ENCODE results near the gene STXBP1. TPM values are rescaled to one million over a fixed set of nuclear protein-coding genes. Genes with fewer than 3 reads are reported as not detected.

Gene STXBP1
- total RNA-seq, 6 donors from 2014 or later = 44.6 to 124 (median 76.1) TPM

DNA sequence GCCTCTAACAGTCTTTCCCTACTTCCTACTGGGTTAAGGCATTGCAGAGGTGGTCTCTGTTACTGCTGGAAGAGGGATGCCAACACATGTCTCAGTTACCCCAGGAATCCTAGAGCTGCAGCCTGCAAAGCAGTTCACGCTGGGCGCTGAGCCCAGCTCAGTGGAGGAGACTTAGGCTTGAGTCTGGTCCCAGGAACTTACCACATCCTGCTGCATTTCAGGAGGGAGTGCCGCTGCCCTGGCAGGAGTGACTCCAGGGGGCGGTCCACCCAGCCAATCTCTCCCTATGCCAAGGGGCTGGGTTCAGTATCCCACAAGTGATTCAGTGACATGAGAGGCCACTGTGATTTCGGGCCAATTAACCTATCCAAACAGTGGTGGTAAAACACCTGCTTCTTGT, 111.4 kb downstream of the STXBP1 start:
- no peaks in the 10 kb centered on the region for H3K27me3 ChIP-seq
- TF ChIP-seq POLR2A (IDR thresholded peaks at IDR 0.05) (no peak), POLR2AphosphoS5 (IDR thresholded peaks at IDR 0.05) (no peak), EP300 (IDR thresholded peaks at IDR 0.05) (no peak), CTCF (IDR thresholded peaks at IDR 0.05) (no peak)
- H3K9me3 ChIP-seq = no peaks in the 10 kb centered on the region
- WGBS, 2 donors = 63 to 75% methylated on average over 1 to 5 of the region's 5 CpGs
- no peaks in the 10 kb centered on the region for H3K36me3 ChIP-seq
- H3K4me1 ChIP-seq = peaks cover 7 to 21% (median 15%) of the 10 kb centered on the region in 4 donors
- H3K27ac ChIP-seq = peak overlapping the region in 1 of 4 donors; percentile 37
- DNase-seq = peak in 1 of 2 donors; percentile 66
- no peak overlapping the region for H3K4me3 ChIP-seq
- ATAC-seq (ENCODE audit: low FRiP score in 2 of 2) = peak; percentile 49 to 63

DNA sequence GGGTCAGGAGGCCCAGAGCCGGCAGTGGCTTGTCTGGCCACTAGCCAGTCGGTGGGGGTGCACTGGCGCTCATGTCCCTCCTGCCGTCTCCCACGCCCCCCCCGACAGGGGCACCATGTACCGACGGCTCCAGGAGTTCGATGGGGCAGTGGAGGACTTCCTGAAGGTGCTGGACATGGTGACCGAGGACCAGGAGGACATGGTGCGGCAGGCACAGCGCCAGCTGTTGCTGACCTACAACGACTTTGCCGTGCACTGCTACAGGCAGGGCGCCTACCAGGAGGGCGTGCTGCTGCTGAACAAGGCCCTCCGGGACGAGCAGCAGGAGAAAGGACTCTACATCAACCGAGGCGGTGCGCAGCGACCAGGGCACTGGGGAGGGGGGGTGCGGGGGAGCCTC, 111.9 kb downstream of the STXBP1 start:
- no peak for TF ChIP-seq CTCF (IDR thresholded peaks at IDR 0.05)
- no peak for TF ChIP-seq EP300 (IDR thresholded peaks at IDR 0.05)
- no peak for TF ChIP-seq POLR2A (IDR thresholded peaks at IDR 0.05)
- no peak for TF ChIP-seq POLR2AphosphoS5 (IDR thresholded peaks at IDR 0.05)
- 43 to 58% methylated on average over 10 of the region's 23 CpGs for WGBS, 2 donors
- peak overlapping the region in 2 of 4 donors; percentile 37 to 54 for H3K27ac ChIP-seq

DNA sequence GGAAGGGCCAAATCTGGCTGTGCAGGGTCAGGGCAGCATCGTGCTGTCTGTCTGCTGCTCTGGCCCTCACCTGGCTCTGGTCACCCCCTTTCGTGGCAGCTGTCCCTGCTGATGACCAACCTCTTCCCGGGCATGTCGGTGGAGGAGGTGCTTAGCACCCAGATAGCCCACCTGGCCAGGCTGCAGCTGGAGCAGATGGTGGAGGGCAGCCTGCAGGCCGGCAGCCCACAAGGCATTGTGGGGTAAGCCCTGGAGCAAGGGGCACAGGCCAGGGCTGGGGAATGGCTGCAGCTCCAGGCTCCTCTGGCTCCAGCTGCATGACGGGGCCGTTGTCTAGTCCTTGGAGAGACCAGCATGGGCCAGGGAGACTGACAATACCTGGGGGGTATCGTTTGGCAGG, 114.8 kb downstream of the STXBP1 start:
- ATAC-seq (ENCODE audit: low FRiP score in 2 of 2) = no peak
- WGBS, 2 donors = 78 to 83% methylated on average over 5 to 8 of the region's 8 CpGs

More for the DNA sequence above, 111.9 kb downstream of the STXBP1 start:
- Histone ChIP-seq H3K4me3 (no peak overlapping the region), H3K4me1 (peaks cover 7 to 21% (median 15%) of the 10 kb centered on the region in 4 donors), H3K36me3 (no peaks in the 10 kb centered on the region), H3K27me3 (no peaks in the 10 kb centered on the region), H3K9me3 (no peaks in the 10 kb centered on the region)
- peak; percentile 77 to 84 for DNase-seq
- ATAC-seq (ENCODE audit: low FRiP score in 2 of 2) = peak; percentile 13 to 29

DNA sequence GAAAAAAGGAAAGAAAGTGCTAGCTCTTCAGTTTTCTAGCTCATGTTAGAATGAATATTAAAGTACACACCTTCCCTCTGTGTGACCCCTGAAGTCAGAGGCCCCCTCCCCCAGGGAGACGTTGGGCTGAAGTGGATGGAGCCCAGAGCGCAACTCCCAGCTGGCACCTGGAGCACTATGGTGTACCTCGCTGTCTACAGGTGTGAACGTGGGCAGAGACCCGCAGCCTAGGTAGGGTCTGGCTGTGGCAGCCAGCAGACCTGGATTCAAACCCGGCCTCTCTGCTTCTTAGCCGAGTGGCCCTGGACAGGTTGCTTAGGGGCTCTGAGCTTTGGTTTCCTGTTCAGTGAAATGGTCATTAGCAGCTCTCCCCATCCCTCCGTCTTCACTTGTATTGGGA, 116.7 kb downstream of the STXBP1 start:
- Histone ChIP-seq H3K4me1 (peaks cover 7 to 16% (median 12%) of the 10 kb centered on the region in 4 donors), H3K4me3 (no peak overlapping the region), H3K9me3 (no peaks in the 10 kb centered on the region), H3K27me3 (no peaks in the 10 kb centered on the region), H3K36me3 (peaks cover 0 to 22% (median 21%) of the 10 kb centered on the region in 4 donors), H3K27ac (no peak overlapping the region)
- DNase-seq (no peak), ATAC-seq (ENCODE audit: low FRiP score in 2 of 2) (no peak)
- WGBS, 2 donors = 84 to 89% methylated on average over 8 of the region's 8 CpGs
- TF ChIP-seq POLR2A (IDR thresholded peaks at IDR 0.05) (no peak), POLR2AphosphoS5 (IDR thresholded peaks at IDR 0.05) (no peak), CTCF (IDR thresholded peaks at IDR 0.05) (no peak), EP300 (IDR thresholded peaks at IDR 0.05) (no peak)

More for the DNA sequence above, 114.8 kb downstream of the STXBP1 start:
- Histone ChIP-seq H3K4me3 (no peak overlapping the region), H3K27ac (no peak overlapping the region), H3K27me3 (no peaks in the 10 kb centered on the region), H3K4me1 (peaks cover 7 to 21% (median 15%) of the 10 kb centered on the region in 4 donors), H3K9me3 (no peaks in the 10 kb centered on the region), H3K36me3 (peaks cover 0 to 12% (median 6%) of the 10 kb centered on the region in 4 donors)
- TF ChIP-seq CTCF (IDR thresholded peaks at IDR 0.05) = no peak
- TF ChIP-seq POLR2A (IDR thresholded peaks at IDR 0.05) = no peak
- no peak for TF ChIP-seq EP300 (IDR thresholded peaks at IDR 0.05)
- no peak for TF ChIP-seq POLR2AphosphoS5 (IDR thresholded peaks at IDR 0.05)
- DNase-seq = no peak
